ENCODE measurements around the gene HAPSTR1. TPM values are rescaled to one million over a fixed set of nuclear protein-coding genes. Genes with fewer than 3 reads are reported as not detected.

The HAPSTR1 gene
- total RNA-seq, 2 donors from 2014 or later, result 50.2 to 57.0 TPM

DNA sequence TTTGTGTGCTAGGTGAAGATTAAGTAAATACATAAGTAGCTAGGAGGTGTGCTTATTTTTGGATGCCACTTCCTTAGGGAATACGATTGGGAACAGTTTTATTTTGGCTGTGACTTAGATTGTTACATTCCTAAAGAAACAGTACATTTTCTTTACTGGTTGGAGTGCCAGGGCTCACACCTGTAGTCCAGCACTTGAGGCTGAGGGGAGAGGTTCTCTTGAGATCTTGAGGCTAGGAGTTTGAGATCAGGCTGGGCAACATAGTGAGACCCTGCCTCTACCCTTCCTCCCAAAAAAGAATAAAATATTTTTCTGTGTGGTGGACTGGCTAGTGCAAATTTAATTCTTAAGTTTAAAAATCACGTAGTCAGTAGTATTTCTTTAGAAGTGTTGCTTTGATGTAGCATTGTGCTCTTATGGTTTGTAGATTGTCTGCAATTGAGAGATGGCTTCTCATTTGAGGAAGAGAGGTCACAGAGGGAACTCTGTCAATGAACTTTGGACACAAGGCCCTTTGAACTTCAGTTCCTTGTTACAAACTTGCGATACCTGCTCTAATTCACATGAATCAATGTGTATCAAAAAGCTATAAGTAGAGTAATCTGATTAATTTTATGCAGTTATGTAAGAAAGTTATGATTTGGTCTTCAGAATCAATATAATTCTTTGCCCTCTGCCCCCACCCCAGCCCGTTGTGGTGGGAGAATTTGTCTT, 7.1 kb downstream of the HAPSTR1 start:
- H3K9ac ChIP-seq (ENCODE audit: low read depth in 2 of 2, low read length in 2 of 2), result no peak overlapping the region

DNA sequence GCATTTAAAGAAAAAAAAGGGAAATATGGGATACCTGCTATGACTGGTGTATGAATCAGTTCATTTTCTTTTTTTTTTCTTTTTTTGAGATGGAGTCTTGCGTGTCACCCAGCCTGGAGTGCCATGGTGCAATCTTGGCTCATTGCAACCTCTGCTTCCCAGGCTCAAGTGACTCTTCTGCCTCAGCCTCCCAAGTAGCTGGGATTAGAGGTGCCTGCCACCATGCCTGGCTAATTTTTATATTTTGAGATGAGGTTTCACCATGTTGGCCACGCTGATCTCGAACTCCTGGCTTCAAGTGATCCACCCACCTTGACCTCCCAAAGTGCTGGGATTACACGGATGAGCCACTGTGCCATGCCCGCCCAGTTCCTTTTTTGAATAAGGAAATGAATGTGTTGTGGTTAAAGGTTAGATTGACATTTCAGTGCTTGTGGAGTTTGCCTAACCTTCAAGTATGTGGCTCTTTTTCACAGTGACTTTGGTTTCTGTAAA, 7.7 kb downstream of the HAPSTR1 start:
- intact Hi-C loops (cut with DNase I), result no loop called here
- no peak overlapping the region for H3K9ac ChIP-seq (ENCODE audit: low read depth in 2 of 2, low read length in 2 of 2)
- peak; percentile 40 for DNase-seq
- no peaks in the 10 kb centered on the region for H3K9me3 ChIP-seq
- peak overlapping the region; percentile 30 for H3K27ac ChIP-seq
- no peak overlapping the region for H3K4me3 ChIP-seq
- H3K27me3 ChIP-seq, result no peaks in the 10 kb centered on the region
- peaks cover 31% of the 10 kb centered on the region for H3K4me1 ChIP-seq
- TF ChIP-seq, protein P1, sequence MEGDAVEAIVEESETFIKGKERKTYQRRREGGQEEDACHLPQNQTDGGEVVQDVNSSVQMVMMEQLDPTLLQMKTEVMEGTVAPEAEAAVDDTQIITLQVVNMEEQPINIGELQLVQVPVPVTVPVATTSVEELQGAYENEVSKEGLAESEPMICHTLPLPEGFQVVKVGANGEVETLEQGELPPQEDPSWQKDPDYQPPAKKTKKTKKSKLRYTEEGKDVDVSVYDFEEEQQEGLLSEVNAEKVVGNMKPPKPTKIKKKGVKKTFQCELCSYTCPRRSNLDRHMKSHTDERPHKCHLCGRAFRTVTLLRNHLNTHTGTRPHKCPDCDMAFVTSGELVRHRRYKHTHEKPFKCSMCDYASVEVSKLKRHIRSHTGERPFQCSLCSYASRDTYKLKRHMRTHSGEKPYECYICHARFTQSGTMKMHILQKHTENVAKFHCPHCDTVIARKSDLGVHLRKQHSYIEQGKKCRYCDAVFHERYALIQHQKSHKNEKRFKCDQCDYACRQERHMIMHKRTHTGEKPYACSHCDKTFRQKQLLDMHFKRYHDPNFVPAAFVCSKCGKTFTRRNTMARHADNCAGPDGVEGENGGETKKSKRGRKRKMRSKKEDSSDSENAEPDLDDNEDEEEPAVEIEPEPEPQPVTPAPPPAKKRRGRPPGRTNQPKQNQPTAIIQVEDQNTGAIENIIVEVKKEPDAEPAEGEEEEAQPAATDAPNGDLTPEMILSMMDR (IDR thresholded peaks at IDR 0.05), result no peak
- H3K36me3 ChIP-seq, result peaks cover 19% of the 10 kb centered on the region

More for the DNA sequence above, 7.1 kb downstream of the HAPSTR1 start:
- Histone ChIP-seq H3K27me3 (no peaks in the 10 kb centered on the region), H3K4me1 (peaks cover 35% of the 10 kb centered on the region), H3K9me3 (no peaks in the 10 kb centered on the region), H3K4me3 (no peak overlapping the region), H3K27ac (peak overlapping the region; percentile 30), H3K36me3 (peaks cover 12% of the 10 kb centered on the region)
- no peak for DNase-seq
- TF ChIP-seq, protein P1 (IDR thresholded peaks at IDR 0.05), result no peak
- intact Hi-C loops (cut with DNase I), result no loop called here

DNA sequence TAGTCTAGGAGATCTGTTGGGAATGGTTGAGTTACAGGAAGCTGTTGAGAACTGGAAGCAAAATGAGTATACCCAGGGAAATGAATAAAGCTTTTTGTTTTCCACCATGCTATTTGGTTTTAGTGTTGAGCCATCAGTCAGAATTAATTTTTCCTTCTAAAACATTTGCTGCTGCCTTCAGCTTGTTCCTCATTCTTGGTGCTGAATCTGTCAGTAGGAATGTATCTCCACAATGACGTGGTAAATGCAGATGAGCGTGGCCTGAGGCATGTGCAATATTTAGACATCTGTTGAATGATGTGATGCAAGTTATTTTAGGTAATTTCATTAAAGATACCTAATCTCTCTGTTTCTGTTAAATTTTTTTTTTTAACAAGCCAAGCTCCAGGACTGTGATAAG, 10.9 kb downstream of the HAPSTR1 start:
- Histone ChIP-seq H3K4me1 (peaks cover 25% of the 10 kb centered on the region), H3K9me3 (no peaks in the 10 kb centered on the region), H3K4me3 (no peak overlapping the region), H3K27me3 (no peaks in the 10 kb centered on the region), H3K27ac (no peak overlapping the region), H3K36me3 (peaks cover 33% of the 10 kb centered on the region), H3K9ac (ENCODE audit: low read depth in 2 of 2, low read length in 2 of 2) (no peak overlapping the region)
- intact Hi-C loops (cut with DNase I), result no loop called here
- DNase-seq, result no peak
- TF ChIP-seq, protein P1 (IDR thresholded peaks at IDR 0.05), result no peak

DNA sequence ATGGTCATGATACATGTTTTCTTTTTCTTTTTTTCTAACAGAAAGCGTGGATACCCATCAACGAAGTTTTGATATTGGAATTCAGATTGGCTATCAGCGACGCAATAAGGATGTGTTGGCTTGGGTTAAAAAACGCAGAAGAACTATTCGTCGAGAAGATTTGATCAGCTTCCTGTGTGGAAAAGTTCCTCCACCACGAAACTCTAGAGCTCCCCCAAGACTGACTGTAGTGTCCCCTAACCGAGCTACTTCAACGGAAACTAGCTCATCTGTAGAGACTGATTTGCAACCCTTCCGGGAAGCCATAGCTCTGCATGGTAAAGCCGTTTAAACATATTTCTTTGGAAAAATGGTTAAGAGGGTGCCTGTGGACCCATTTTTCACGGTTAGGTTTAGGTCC, 11.5 kb downstream of the HAPSTR1 start:
- Histone ChIP-seq H3K9me3 (no peaks in the 10 kb centered on the region), H3K27ac (no peak overlapping the region), H3K4me3 (no peak overlapping the region), H3K36me3 (peaks cover 33% of the 10 kb centered on the region), H3K27me3 (no peaks in the 10 kb centered on the region), H3K4me1 (peaks cover 21% of the 10 kb centered on the region), H3K9ac (ENCODE audit: low read depth in 2 of 2, low read length in 2 of 2) (no peak overlapping the region)
- DNase-seq, result no peak
- intact Hi-C loops (cut with DNase I), result no loop called here
- TF ChIP-seq, protein P1 (IDR thresholded peaks at IDR 0.05), result no peak

DNA sequence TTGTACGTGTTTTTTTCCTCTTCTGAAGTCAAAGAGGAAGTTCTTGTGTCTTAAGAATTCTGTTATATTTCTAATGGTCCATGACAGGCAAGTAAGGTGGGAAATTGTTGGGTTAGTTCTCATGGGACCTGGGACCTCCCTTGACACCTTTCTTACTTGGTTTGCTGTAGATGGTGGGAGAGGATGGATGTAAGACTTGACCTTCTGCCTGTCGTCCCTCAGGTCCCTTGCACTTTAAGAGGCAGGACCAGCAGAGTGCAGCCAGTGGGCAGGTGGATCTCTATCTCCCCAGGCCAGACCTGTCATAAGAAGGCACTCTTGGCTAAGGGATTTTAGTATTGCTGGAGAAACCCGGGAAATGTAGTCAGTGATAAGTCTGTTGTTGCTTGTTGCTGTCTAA, 12.1 kb downstream of the HAPSTR1 start:
- TF ChIP-seq, protein P1 (IDR thresholded peaks at IDR 0.05), result no peak
- peaks cover 33% of the 10 kb centered on the region for H3K36me3 ChIP-seq

More for the DNA sequence above, 12.1 kb downstream of the HAPSTR1 start:
- Histone ChIP-seq H3K27me3 (no peaks in the 10 kb centered on the region), H3K9ac (ENCODE audit: low read depth in 2 of 2, low read length in 2 of 2) (no peak overlapping the region), H3K27ac (no peak overlapping the region), H3K4me3 (no peak overlapping the region), H3K9me3 (no peaks in the 10 kb centered on the region), H3K4me1 (peaks cover 19% of the 10 kb centered on the region)
- intact Hi-C loops (cut with DNase I), result no loop called here
- no peak for DNase-seq

Measured in colonic mucosa (tissue), 4 donors.